ENCODE data around the gene ISYNA1. TPM values are rescaled to one million over a fixed set of nuclear protein-coding genes. Genes with fewer than 3 reads are reported as not detected.
A peak's percentile ranks its signal among the peaks of the same experiment; 100 is the strongest.

ISYNA1 gene
- total and polyA plus RNA-seq, 10 of the 15 experiments (the other 5 are each of a cell fraction or from before 2014, with no cell fraction given) = 1.9 to 37.0 (median 9.1) TPM

DNA sequence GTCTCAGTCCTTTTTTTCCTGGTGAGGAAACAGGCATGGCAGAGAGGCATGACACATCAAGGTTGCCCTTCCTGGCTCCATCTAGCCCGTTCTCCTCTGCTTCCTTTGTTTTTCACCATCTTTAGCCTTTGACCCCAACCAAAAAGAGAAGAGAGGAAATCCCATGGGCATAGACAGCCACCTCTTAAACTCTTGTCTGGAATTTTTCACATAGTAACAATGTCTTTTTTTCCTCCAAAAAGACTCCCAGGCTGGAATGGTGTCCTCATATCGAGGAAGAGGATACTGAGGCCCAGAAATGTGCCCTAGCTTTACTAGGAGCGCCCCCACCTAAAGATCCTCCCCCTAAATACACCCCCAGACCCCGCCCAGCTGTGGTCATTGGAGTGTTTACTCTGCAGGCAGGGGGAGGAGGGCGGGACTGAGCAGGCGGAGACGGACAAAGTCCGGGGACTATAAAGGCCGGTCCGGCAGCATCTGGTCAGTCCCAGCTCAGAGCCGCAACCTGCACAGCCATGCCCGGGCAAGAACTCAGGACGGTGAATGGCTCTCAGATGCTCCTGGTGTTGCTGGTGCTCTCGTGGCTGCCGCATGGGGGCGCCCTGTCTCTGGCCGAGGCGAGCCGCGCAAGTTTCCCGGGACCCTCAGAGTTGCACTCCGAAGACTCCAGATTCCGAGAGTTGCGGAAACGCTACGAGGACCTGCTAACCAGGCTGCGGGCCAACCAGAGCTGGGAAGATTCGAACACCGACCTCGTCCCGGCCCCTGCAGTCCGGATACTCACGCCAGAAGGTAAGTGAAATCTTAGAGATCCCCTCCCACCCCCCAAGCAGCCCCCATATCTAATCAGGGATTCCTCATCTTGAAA lies 52.0 kb downstream of the ISYNA1 start, which contains the start of gene GDF15:
TSS of gene GDF15 (plus strand) at position 484 of the 868 bp plus-strand sequence. CDS start at position 516, 32 bp downstream.
- CTCF ChIA-PET = interaction anchor here (0.7 to 9.4 kb wide), 11 partner anchors 10 to 162 kb away, joined by 3 to 144 read pairs (median 5); no protein-coding TSS in a partner anchor
- Histone ChIP-seq H3K4me1 (ENCODE audit: control insufficient read depth, insufficient read depth, low read length) (peaks cover 8% of the 10 kb centered on the region), H3K9ac (ENCODE audit: control insufficient read depth, insufficient read depth, low read length) (no peak within 1 kb of the TSS), H4K20me1 (ENCODE audit: control insufficient read depth, insufficient read depth) (no peaks in the 10 kb centered on the region), H3K4me2 (ENCODE audit: control insufficient read depth, insufficient read depth) (peak within 1 kb of the TSS; percentile 25; the same call in 1 of the 2 replicates), H2AFZ (ENCODE audit: control insufficient read depth, low read depth, low read length) (peak within 1 kb of the TSS; percentile 5), H3K27ac (ENCODE audit: control insufficient read depth, insufficient read depth) (no peak within 1 kb of the TSS), H3K36me3 (ENCODE audit: control insufficient read depth in 2 of 2, insufficient read depth in 2 of 2, low read length in 1 of 2) (no peaks in the 10 kb centered on the region), H3K27me3 (replicated peaks in 1 of 2; ENCODE audit: control insufficient read depth in 2 of 2, insufficient read depth in 2 of 2, low read length in 1 of 2) (peaks cover 0 to 3% of the 10 kb centered on the region in 2 experiments; a peak in 3 of 4 replicates), H3K4me3 (0 out of 2 replicates have a peak within 1 kb of the TSS, but pooled peaks have one; percentile 5), H3K9me3 (replicated peaks; ENCODE audit: control insufficient read depth, insufficient read depth, low read length) (no peaks in the 10 kb centered on the region; the same call in 2 of the 3 replicates), H3K79me2 (ENCODE audit: control insufficient read depth, insufficient read depth, low read length) (no peaks in the 10 kb centered on the region)
- POLR2A ChIA-PET = no interaction called here
- WGBS (ENCODE audit: insufficient coverage, insufficient replicate concordance, low lambda C conversion rate, missing lambda C conversion rate) = 49% methylated on average over 31 of the region's 33 CpGs
- SMC1A ChIA-PET (ENCODE audit: uncharacterized antibody, unreplicated experiment) = interaction anchor here (0.7 to 4.7 kb wide), 3 partner anchors 16 to 76 kb away, joined by 3 to 60 read pairs (median 4); no protein-coding TSS in a partner anchor
- intact Hi-C loops (cut with micrococcal nuclease; ENCODE audit: unreplicated experiment) (no loop called here), in situ Hi-C loops (cut with MboI) (no loop called here)
- RAD21 ChIA-PET (ENCODE audit: unreplicated experiment) = interaction anchor here (0.9 to 1.0 kb wide), 2 partner anchors 23 to 29 kb away, joined by 4 read pairs; no protein-coding TSS in a partner anchor
- DNase-seq (ENCODE audit: low read depth, low spot score) (no peak), FAIRE-seq (no peak), ATAC-seq (peak; percentile 70)
- no TSS peak for BruUV-seq (replicated peaks)
- TF ChIP-seq POLR2A (IDR thresholded peaks at IDR 0.05; ENCODE audit: low read depth, low read length) = peak; percentile 70
- no peak for TF ChIP-seq CBX3 (IDR thresholded peaks at IDR 0.05; ENCODE audit: borderline replicate concordance, low read depth)
- no peak for TF ChIP-seq KLF5 (IDR thresholded peaks at IDR 0.05; ENCODE audit: partially characterized antibody)
- peak; percentile 55; the same call in 1 of the 2 replicates for TF ChIP-seq TCF12 (IDR thresholded peaks at IDR 0.05; ENCODE audit: low read depth, low read length)
- no peak for TF ChIP-seq MEF2B (IDR thresholded peaks at IDR 0.05; ENCODE audit: partially characterized antibody, poor library complexity, severe bottlenecking)
- 0 out of 2 replicates have a peak, but pooled peaks have one; percentile 19 for TF ChIP-seq LARP7 (IDR thresholded peaks at IDR 0.05)
- TF ChIP-seq, protein P1, sequence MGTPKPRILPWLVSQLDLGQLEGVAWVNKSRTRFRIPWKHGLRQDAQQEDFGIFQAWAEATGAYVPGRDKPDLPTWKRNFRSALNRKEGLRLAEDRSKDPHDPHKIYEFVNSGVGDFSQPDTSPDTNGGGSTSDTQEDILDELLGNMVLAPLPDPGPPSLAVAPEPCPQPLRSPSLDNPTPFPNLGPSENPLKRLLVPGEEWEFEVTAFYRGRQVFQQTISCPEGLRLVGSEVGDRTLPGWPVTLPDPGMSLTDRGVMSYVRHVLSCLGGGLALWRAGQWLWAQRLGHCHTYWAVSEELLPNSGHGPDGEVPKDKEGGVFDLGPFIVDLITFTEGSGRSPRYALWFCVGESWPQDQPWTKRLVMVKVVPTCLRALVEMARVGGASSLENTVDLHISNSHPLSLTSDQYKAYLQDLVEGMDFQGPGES (IDR thresholded peaks at IDR 0.05) = no peak
- TF ChIP-seq, protein P2, sequence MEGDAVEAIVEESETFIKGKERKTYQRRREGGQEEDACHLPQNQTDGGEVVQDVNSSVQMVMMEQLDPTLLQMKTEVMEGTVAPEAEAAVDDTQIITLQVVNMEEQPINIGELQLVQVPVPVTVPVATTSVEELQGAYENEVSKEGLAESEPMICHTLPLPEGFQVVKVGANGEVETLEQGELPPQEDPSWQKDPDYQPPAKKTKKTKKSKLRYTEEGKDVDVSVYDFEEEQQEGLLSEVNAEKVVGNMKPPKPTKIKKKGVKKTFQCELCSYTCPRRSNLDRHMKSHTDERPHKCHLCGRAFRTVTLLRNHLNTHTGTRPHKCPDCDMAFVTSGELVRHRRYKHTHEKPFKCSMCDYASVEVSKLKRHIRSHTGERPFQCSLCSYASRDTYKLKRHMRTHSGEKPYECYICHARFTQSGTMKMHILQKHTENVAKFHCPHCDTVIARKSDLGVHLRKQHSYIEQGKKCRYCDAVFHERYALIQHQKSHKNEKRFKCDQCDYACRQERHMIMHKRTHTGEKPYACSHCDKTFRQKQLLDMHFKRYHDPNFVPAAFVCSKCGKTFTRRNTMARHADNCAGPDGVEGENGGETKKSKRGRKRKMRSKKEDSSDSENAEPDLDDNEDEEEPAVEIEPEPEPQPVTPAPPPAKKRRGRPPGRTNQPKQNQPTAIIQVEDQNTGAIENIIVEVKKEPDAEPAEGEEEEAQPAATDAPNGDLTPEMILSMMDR (IDR thresholded peaks at IDR 0.05 in 2 of 3, conservative IDR thresholded peaks at IDR 0.05 in 1 of 3; ENCODE audit: control insufficient read depth in 2 of 3, extremely low read depth in 1 of 3, insufficient read depth in 1 of 3, low read depth in 3 of 3, low read length in 3 of 3) = peak; percentile 49 to 85 (median 55)
